HepG2 (cell line): Measurements from ENCODE around the gene PPP1R16B. TPM values are rescaled to one million over a fixed set of nuclear protein-coding genes. Genes with fewer than 3 reads are reported as not detected.

Experiments
- BCLAF1 ChIP-seq: fragments of 450-650 bp; IDR thresholded peaks from 2 replicates; pipeline ENCODE4 v1.6.1; 2017; ENCODE audit warnings: mild to moderate bottlenecking
- E2F1 ChIP-seq: sonication (generic); formaldehyde crosslinking; IDR thresholded peaks from 2 replicates; pipeline ENCODE4 v1.5.0; 2020; ENCODE audit warnings: missing genetic modification reagents
- HMGXB3 ChIP-seq: sonication (generic); formaldehyde crosslinking; IDR thresholded peaks from 2 replicates; pipeline ENCODE4 v1.4.0; 2020; ENCODE audit warnings: missing genetic modification reagents, borderline replicate concordance
- HNRNPLL ChIP-seq: fragments of 200-400 bp; formaldehyde crosslinking; IDR thresholded peaks from 2 replicates; pipeline ENCODE4 v1.6.1; 2017; ENCODE audit warnings: mild to moderate bottlenecking, low read depth, low read length; ENCODE audit not compliant: poor library complexity, severe bottlenecking
- JUNB ChIP-seq: sonication (generic); formaldehyde crosslinking; IDR thresholded peaks from 2 replicates; pipeline ENCODE4 v1.8.0; 2022; ENCODE audit warnings: missing genetic modification reagents, mild to moderate bottlenecking, borderline replicate concordance
- KMT2A ChIP-seq: sonication (generic); formaldehyde crosslinking; IDR thresholded peaks from 2 replicates; pipeline ENCODE4 v1.4.0; 2020; ENCODE audit warnings: missing genetic modification reagents
- RNF219 ChIP-seq: sonication (generic); formaldehyde crosslinking; IDR thresholded peaks from 2 replicates; pipeline ENCODE4 v1.5.0; 2020; ENCODE audit warnings: mild to moderate bottlenecking, missing genetic modification reagents
- STAG1 ChIP-seq: sonication (generic); formaldehyde crosslinking; IDR thresholded peaks from 2 replicates; pipeline ENCODE4 v1.4.0; 2020; ENCODE audit warnings: missing genetic modification reagents
- XRCC5 ChIP-seq: fragments of 200-400 bp; formaldehyde crosslinking; optimal IDR thresholded peaks from 2 replicates; pipeline ENCODE3; 2017; ENCODE audit warnings: mild to moderate bottlenecking, low read length
- ZBED4 ChIP-seq: sonication (generic); formaldehyde crosslinking; IDR thresholded peaks from 2 replicates; pipeline ENCODE4 v1.4.0; 2020; ENCODE audit warnings: missing genetic modification reagents, borderline replicate concordance
- ZNF138 ChIP-seq: sonication (generic); formaldehyde crosslinking; IDR thresholded peaks from 2 replicates; pipeline ENCODE4 v1.5.0; 2020; ENCODE audit warnings: mild to moderate bottlenecking, low read depth, missing genetic modification reagents
- ZNF432 ChIP-seq: sonication (generic); formaldehyde crosslinking; IDR thresholded peaks from 2 replicates; pipeline ENCODE4 v1.5.0; 2020; ENCODE audit warnings: missing genetic modification reagents, mild to moderate bottlenecking, borderline replicate concordance
- ZNF780A ChIP-seq: sonication (generic); formaldehyde crosslinking; IDR thresholded peaks from 2 replicates; pipeline ENCODE4 v1.8.0; 2022; ENCODE audit warnings: mild to moderate bottlenecking, missing genetic modification reagents, moderate library complexity
- polyA plus RNA-seq, 8 experiments: library from polyadenylated mRNA; depleted of rRNA in 3 of 8; stranded (reverse) in 7 of 8; unstranded in 1 of 8; fragments of >200 nt; fragmentation: Illumina TruSeq in 4 of 8; extraction: Trizol in 4 of 8; gene quantifications; 2 replicates each; pipeline versions ENCODE4 v1.2.1 to v1.2.3, GENCODE V29; 2011 to 2016; ENCODE audit warnings: low read depth in 4 of 8, missing spikeins in 1 of 8, mixed read lengths in 1 of 8; ENCODE audit not compliant: insufficient read depth in 1 of 8
- total RNA-seq, 5 experiments: library from RNA; depleted of rRNA; stranded (reverse); fragments of >200 nt; fragmentation: Illumina TruSeq; extraction: Trizol; gene quantifications; 2 replicates each; pipeline ENCODE4 v1.2.3, GENCODE V29; 2016; ENCODE audit warnings: low read depth in 1 of 5

Gene PPP1R16B
- total and polyA plus RNA-seq, 2 of the 13 experiments (the other 11 are each of a cell fraction or from before 2014, with no cell fraction given), result 0.02 to 0.11 TPM

GRCh38 chr20:38893565-38894090 is 88.1 kb downstream of the PPP1R16B start (continued):
- no peak for TF ChIP-seq HMGXB3 (CRISPR knock-in tag)
- TF ChIP-seq JUNB (CRISPR knock-in tag), result 0 out of 2 replicates have a peak, but pooled peaks have one; percentile 30
- TF ChIP-seq STAG1 (CRISPR knock-in tag), result peak; percentile 91
- no peak for TF ChIP-seq ZBED4 (CRISPR knock-in tag)
- TF ChIP-seq E2F1 (CRISPR knock-in tag), result no peak
- peak; percentile 32; the same call in 1 of the 2 replicates for TF ChIP-seq KMT2A (CRISPR knock-in tag)
- 0 out of 2 replicates have a peak, but pooled peaks have one; percentile 35 for TF ChIP-seq ZNF138 (CRISPR knock-in tag)
- TF ChIP-seq XRCC5, result peak; percentile 92
- TF ChIP-seq ZNF780A (CRISPR knock-in tag), result 0 out of 2 replicates have a peak, but pooled peaks have one; percentile 55
- TF ChIP-seq RNF219 (CRISPR knock-in tag), result no peak
- no peak for TF ChIP-seq BCLAF1
- peak; percentile 47 for TF ChIP-seq HNRNPLL
- no peak for TF ChIP-seq ZNF432
